GM19035 (cell line): Measurements from ENCODE around the gene OPN1SW.

Experiments used
- ATAC-seq: cut with Tn5 transposase; IDR thresholded peaks from one replicate; pipeline ENCODE4 v1.9.1; 2021; ENCODE audit not compliant: unreplicated experiment

The OPN1SW gene

GRCh38 chr7:128775744-128776474 is at the start of gene OPN1SW:
TSS of gene OPN1SW (minus strand) at chr7:128775794. CDS start at chr7:128775781, 13 bp downstream.
- no peak for ATAC-seq

- no peak for ATAC-seq
Measured at GRCh38 chr7:128821724-128822123, 46.1 kb upstream of the OPN1SW start.

GRCh38 chr7:128818694-128819093 is 43.1 kb upstream of the OPN1SW start:
- ATAC-seq = no peak

- no peak for ATAC-seq
Measured at GRCh38 chr7:128815289-128815942, 39.8 kb upstream of the OPN1SW start.

- ATAC-seq = no peak
Measured at GRCh38 chr7:128814499-128814898, 38.9 kb upstream of the OPN1SW start.

GRCh38 chr7:128812514-128813168 is 37.0 kb upstream of the OPN1SW start:
- ATAC-seq = no peak

GRCh38 chr7:128811631-128812430 is 36.2 kb upstream of the OPN1SW start:
- no peak for ATAC-seq

GRCh38 chr7:128810997-128811396 is 35.4 kb upstream of the OPN1SW start:
- ATAC-seq = no peak

- ATAC-seq = no peak
Measured at GRCh38 chr7:128810473-128810872, 34.9 kb upstream of the OPN1SW start.

- ATAC-seq = no peak
Measured at GRCh38 chr7:128809363-128809762, 33.8 kb upstream of the OPN1SW start.

- ATAC-seq = no peak
Measured at GRCh38 chr7:128807191-128807590, 31.6 kb upstream of the OPN1SW start.

- no peak for ATAC-seq
Measured at GRCh38 chr7:128805225-128805624, 29.6 kb upstream of the OPN1SW start.

- no peak for ATAC-seq
Measured at GRCh38 chr7:128804484-128804883, 28.9 kb upstream of the OPN1SW start.

GRCh38 chr7:128801667-128802418 is 26.2 kb upstream of the OPN1SW start:
- ATAC-seq = no peak

- no peak for ATAC-seq
Measured at GRCh38 chr7:128801003-128801402, 25.4 kb upstream of the OPN1SW start.

GRCh38 chr7:128800567-128800966 is 25.0 kb upstream of the OPN1SW start:
- no peak for ATAC-seq

GRCh38 chr7:128799451-128799850 is 23.9 kb upstream of the OPN1SW start:
- no peak for ATAC-seq

GRCh38 chr7:128796327-128796726 is 20.7 kb upstream of the OPN1SW start:
- ATAC-seq = no peak

- no peak for ATAC-seq
Measured at GRCh38 chr7:128795129-128795528, 19.5 kb upstream of the OPN1SW start.

GRCh38 chr7:128794436-128794835 is 18.8 kb upstream of the OPN1SW start:
- ATAC-seq = no peak

GRCh38 chr7:128794020-128794419 is 18.4 kb upstream of the OPN1SW start:
- ATAC-seq = no peak
